ENCODE measurements around the gene MINDY4.

- TF ChIP-seq MAX (IDR thresholded peaks at IDR 0.05) (no peak), CTCF (IDR thresholded peaks at IDR 0.05; ENCODE audit: control extremely low read depth in 1 of 3, insufficient read depth in 1 of 3, low read depth in 1 of 3, low read length in 3 of 3) (no peak), GTF2F1 (IDR thresholded peaks at IDR 0.05; ENCODE audit: borderline replicate concordance, low read depth, low read length) (no peak), EP300 (IDR thresholded peaks at IDR 0.05; ENCODE audit: borderline replicate concordance in 1 of 2, low read depth in 2 of 2, low read length in 2 of 2) (no peak), USF2 (IDR thresholded peaks at IDR 0.05; ENCODE audit: low read length) (no peak), YY1 (IDR thresholded peaks at IDR 0.05; ENCODE audit: low read depth, low read length) (no peak), TAF1 (IDR thresholded peaks at IDR 0.05; ENCODE audit: low read depth, low read length) (no peak), CEBPB (IDR thresholded peaks at IDR 0.05; ENCODE audit: low read depth, low read length) (no peak), GABPA (IDR thresholded peaks at IDR 0.05; ENCODE audit: borderline replicate concordance, insufficient read depth, low read length) (no peak), POLR2A (IDR thresholded peaks at IDR 0.05; ENCODE audit: control extremely low read depth in 1 of 2, low read depth in 2 of 2, low read length in 2 of 2) (no peak), JUND (IDR thresholded peaks at IDR 0.05; ENCODE audit: low read length) (no peak)
These were observed 81.1 kb downstream of the MINDY4 start for GRCh38 chr7:30852308-30852684.

Data from H1 (cell line).